Stomach (tissue), 9 donors: Measurements from ENCODE around the gene RFPL2. TPM values are rescaled to one million over a fixed set of nuclear protein-coding genes. Genes with fewer than 3 reads are reported as not detected.
"Not testable (repeated sequence)": the region's sequence is repeated elsewhere in the genome, so short reads cannot be mapped to it uniquely, and the experiment has no call there.

Experiments used
- DNase-seq, 2 donors: peaks; one replicate each; pipeline versions ENCODE4 v3.0.0 to v3.0.0-alpha.2; 2013 to 2019
- H3K27ac ChIP-seq, 5 donors: fragments of 200-600 bp in 4 of 5; sonication (generic) in 4 of 5; one replicate each; pipeline ENCODE4 v1.5.1; 2013 to 2019; ENCODE audit warnings: mild to moderate bottlenecking in 1 of 5, moderate library complexity in 1 of 5
- H3K27me3 ChIP-seq, 3 donors: fragments of 200-600 bp; sonication (generic); one replicate each; pipeline ENCODE4 v1.5.1; 2017 to 2019; ENCODE audit warnings: mixed run types in 1 of 3
- H3K36me3 ChIP-seq, 4 donors: fragments of 200-600 bp; sonication (generic); 1 replicate in 3 of 4; 2 replicates in 1 of 4; pipeline ENCODE4 v1.5.1; 2016 to 2019
- H3K4me1 ChIP-seq, 4 donors: fragments of 200-600 bp; sonication (generic); one replicate each; pipeline ENCODE4 v1.5.1; 2016 to 2019
- H3K4me3 ChIP-seq, 4 donors: fragments of 200-600 bp; sonication (generic) in 3 of 4; one replicate each; pipeline ENCODE4 v1.5.1; 2016 to 2019; ENCODE audit warnings: mild to moderate bottlenecking in 1 of 4
- H3K9me3 ChIP-seq, 4 donors: fragments of 200-600 bp; sonication (generic); one replicate each; pipeline ENCODE4 v1.5.1; 2016 to 2019
- CTCF ChIP-seq, 7 experiments: fragments of 450-650 bp in 4 of 7; fragments of 200-600 bp in 3 of 7; sonication (generic) in 3 of 7; IDR thresholded peaks; one replicate each; pipeline ENCODE4 v1.5.1; 2016 to 2019; ENCODE audit warnings: antibody characterized with exemption in 7 of 7, control low read depth in 2 of 7, mild to moderate bottlenecking in 1 of 7
- EP300 ChIP-seq: sonication (generic); formaldehyde crosslinking; IDR thresholded peaks from one replicate; pipeline ENCODE4 v1.6.1; 2017; ENCODE audit warnings: antibody characterized with exemption
- POLR2A ChIP-seq, 4 donors: fragments of 450-650 bp; IDR thresholded peaks; one replicate each; pipeline ENCODE4 v1.6.1; 2016; ENCODE audit warnings: antibody characterized with exemption in 4 of 4, control low read depth in 2 of 4, mild to moderate bottlenecking in 1 of 4, moderate library complexity in 1 of 4
- POLR2AphosphoS5 ChIP-seq, 3 donors: sonication (generic); formaldehyde crosslinking; IDR thresholded peaks; one replicate each; pipeline ENCODE4 v1.6.1; 2016; ENCODE audit warnings: antibody characterized with exemption in 3 of 3
- WGBS, 5 donors: extraction: QIAGEN DNeasy Blood & Tissue Kit in 3 of 5; methylation state at CpG; one replicate each; pipeline versions ENCODE4 v1.1.5 to v1.1.7; 2013 to 2018; 5-methylcytosine and 5-hydroxymethylcytosine counted together
- intact Hi-C: fragments of 100-400 bp; cut with DNase I; formaldehyde crosslinking; loops from one replicate; pipeline ENCODE4 v1.15.1; 2023; ENCODE audit warnings: low total_unique reads
- polyA plus RNA-seq, 3 donors: library from polyadenylated mRNA; stranded (reverse); fragments of 200-250 nt; gene quantifications; one replicate each; pipeline ENCODE4 v1.2.3, GENCODE V29; 2013
- total RNA-seq, 5 donors: library from RNA; depleted of rRNA; stranded (reverse); fragments of >200 nt; gene quantifications; one replicate each; pipeline versions ENCODE4 v1.1.0 to v1.2.3, GENCODE V29; 2014 to 2016
- donor health status: healthy with polysubstance abuse.
- donor health status: Bipolar disorder and iron deficiency.
- donor health status: healthy.

RFPL2 gene
- total and polyA plus RNA-seq, 8 donors = not detected

DNA sequence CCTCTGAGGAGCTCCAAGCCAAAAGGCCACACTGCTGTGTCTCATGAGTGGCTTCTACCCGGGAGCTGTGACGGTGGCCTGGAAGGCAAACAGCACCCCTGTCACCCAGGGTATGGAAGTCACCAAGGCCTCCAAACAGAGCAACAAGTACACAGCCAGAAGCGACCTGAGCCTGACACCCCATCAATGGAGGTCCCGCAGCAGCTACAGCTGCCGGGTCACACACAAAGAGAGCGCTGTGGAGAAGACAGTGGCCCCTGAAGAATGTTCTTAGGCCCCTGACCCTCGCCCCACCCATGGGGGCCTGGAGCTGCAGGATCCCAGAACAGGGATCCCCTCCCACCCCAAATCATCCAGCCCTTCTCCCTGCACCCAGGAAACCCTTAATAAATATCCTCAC, 4.9 kb downstream of the RFPL2 start:
- Histone ChIP-seq H3K27me3 (peaks cover 12 to 50% (median 22%) of the 10 kb centered on the region in 3 donors), H3K4me3 (no peak overlapping the region), H3K27ac (no peak overlapping the region), H3K9me3 (no peaks in the 10 kb centered on the region), H3K36me3 (no peaks in the 10 kb centered on the region), H3K4me1 (peaks cover 0 to 25% (median 11%) of the 10 kb centered on the region in 4 donors)
- WGBS, 5 donors = 55 to 75% (median 73%) methylated on average over 2 to 7 of the region's 7 CpGs
- intact Hi-C loops = no loop called here
- TF ChIP-seq CTCF (IDR thresholded peaks at IDR 0.05) (no peak), POLR2A (IDR thresholded peaks at IDR 0.05) (no peak), POLR2AphosphoS5 (IDR thresholded peaks at IDR 0.05) (no peak), EP300 (no peak)
- no peak for DNase-seq

- peak in 1 of 2 donors; percentile 40 for DNase-seq
- Histone ChIP-seq H3K36me3 (no peaks in the 10 kb centered on the region), H3K27me3 (peaks cover 11 to 44% (median 19%) of the 10 kb centered on the region in 3 donors), H3K4me1 (peaks cover 0 to 23% (median 11%) of the 10 kb centered on the region in 4 donors), H3K9me3 (no peaks in the 10 kb centered on the region), H3K27ac (no peak overlapping the region), H3K4me3 (no peak overlapping the region)
- no peak for TF ChIP-seq POLR2AphosphoS5 (IDR thresholded peaks at IDR 0.05)
- TF ChIP-seq POLR2A (IDR thresholded peaks at IDR 0.05) = no peak
- 81 to 93% (median 92%) methylated on average over 6 of the region's 6 CpGs for WGBS, 5 donors
- intact Hi-C loops = no loop called here
These were observed 5.5 kb downstream of the RFPL2 start for GRCh38 chr22:32199341-32199740.

GRCh38 chr22:32197553-32198226, 7.2 kb downstream of the RFPL2 start:
- H3K36me3 ChIP-seq, H3K4me3 ChIP-seq, H3K27ac ChIP-seq, intact Hi-C loops, H3K9me3 ChIP-seq, H3K4me1 ChIP-seq, DNase-seq: not testable (repeated sequence)
- 76 to 88% (median 83%) methylated on average over 4 to 5 of the region's 5 CpGs for WGBS, 5 donors
- peaks cover 0 to 36% (median 6%) of the 10 kb centered on the region in 3 donors for H3K27me3 ChIP-seq

GRCh38 chr22:32195900-32196299, 9.0 kb downstream of the RFPL2 start:
- H3K27ac ChIP-seq, DNase-seq, H3K4me1 ChIP-seq, H3K4me3 ChIP-seq, H3K36me3 ChIP-seq, intact Hi-C loops, H3K9me3 ChIP-seq: not testable (repeated sequence)
- H3K27me3 ChIP-seq = peaks cover 0 to 32% (median 3%) of the 10 kb centered on the region in 3 donors
- WGBS, 5 donors = 61 to 70% (median 66%) methylated on average over 3 of the region's 3 CpGs

- DNase-seq, H3K27ac ChIP-seq, H3K4me3 ChIP-seq, intact Hi-C loops, H3K4me1 ChIP-seq, H3K9me3 ChIP-seq, H3K36me3 ChIP-seq: not testable (repeated sequence)
- peaks cover 0 to 27% (median 3%) of the 10 kb centered on the region in 3 donors for H3K27me3 ChIP-seq
- 76 to 85% (median 81%) methylated on average over 9 of the region's 9 CpGs for WGBS, 5 donors
These were observed 11.5 kb downstream of the RFPL2 start for GRCh38 chr22:32193346-32193745.

DNA sequence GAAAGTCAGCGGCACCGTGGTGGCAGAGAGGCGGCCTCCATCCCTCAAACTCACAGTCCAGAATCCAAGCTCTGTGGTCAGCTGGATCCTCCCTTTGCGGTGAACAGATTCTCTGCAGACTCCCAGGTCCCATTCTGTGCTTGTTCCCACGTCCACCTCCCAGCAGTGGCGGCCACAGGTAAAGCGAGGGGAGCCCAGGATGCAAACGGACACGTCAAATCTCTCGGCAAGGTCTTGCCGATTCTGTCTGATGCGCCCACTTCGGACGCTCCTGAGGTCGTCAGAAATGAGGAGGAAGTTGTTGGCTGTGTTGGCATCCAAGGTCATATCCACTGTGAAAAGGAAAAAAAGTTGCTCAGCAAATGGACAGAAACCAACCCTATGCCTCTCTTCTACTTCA, 13.9 kb downstream of the RFPL2 start:
- H3K9me3 ChIP-seq, H3K27ac ChIP-seq, H3K4me1 ChIP-seq, H3K4me3 ChIP-seq, H3K36me3 ChIP-seq, intact Hi-C loops: not testable (repeated sequence)
- peak in 1 of 2 donors; percentile 11 for DNase-seq
- 80 to 89% (median 87%) methylated on average over 12 to 15 of the region's 15 CpGs for WGBS, 5 donors
- H3K27me3 ChIP-seq = peaks cover 0 to 19% (median 3%) of the 10 kb centered on the region in 3 donors

DNA sequence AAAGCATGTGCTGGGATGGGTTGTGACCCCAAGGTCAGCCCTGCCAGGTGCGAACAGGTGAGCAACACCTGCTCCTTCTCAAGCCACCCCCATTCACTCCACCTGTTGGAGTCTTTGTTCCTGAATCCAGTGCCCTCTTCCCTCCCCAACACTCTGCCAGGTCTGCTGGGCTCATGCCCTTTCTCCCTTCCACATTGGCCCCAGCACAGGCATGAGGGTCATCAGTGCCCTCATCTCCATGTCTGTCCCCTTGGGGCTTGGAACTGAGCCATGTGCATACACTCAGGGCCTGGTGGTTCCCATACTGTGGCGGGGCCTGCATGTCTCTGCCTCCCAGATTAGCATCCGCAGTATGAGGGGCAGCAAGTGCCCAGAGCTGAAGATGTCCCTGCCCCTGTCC, 19.1 kb downstream of the RFPL2 start:
- no peak for DNase-seq
- Histone ChIP-seq H3K27ac (no peak overlapping the region), H3K4me3 (no peak overlapping the region)

More for the DNA sequence above, 19.1 kb downstream of the RFPL2 start:
- Histone ChIP-seq H3K36me3 (no peaks in the 10 kb centered on the region), H3K27me3 (peaks cover 0 to 14% (median 0%) of the 10 kb centered on the region in 3 donors), H3K4me1 (no peaks in the 10 kb centered on the region), H3K9me3 (no peaks in the 10 kb centered on the region)
- 74 to 90% (median 87%) methylated on average over 3 of the region's 3 CpGs for WGBS, 5 donors
- TF ChIP-seq CTCF (IDR thresholded peaks at IDR 0.05) (no peak), POLR2A (IDR thresholded peaks at IDR 0.05) (no peak), EP300 (no peak), POLR2AphosphoS5 (IDR thresholded peaks at IDR 0.05) (no peak)
- intact Hi-C loops = no loop called here
